Breast epithelium (tissue), 3 donors: ENCODE results near the gene MSLN.

Source experiments
- CTCF ChIP-seq, 3 donors: fragments of 450-650 bp; IDR thresholded peaks; one replicate each; pipeline ENCODE4 v1.5.1; 2016 to 2017; ENCODE audit warnings: antibody characterized with exemption in 3 of 3, mild to moderate bottlenecking in 3 of 3, moderate library complexity in 3 of 3
- POLR2AphosphoS5 ChIP-seq, 3 donors: sonication (generic); formaldehyde crosslinking; IDR thresholded peaks; one replicate each; pipeline ENCODE4 v1.6.1; 2017; ENCODE audit warnings: antibody characterized with exemption in 3 of 3

GRCh38 chr16:794853-795466, 34.4 kb downstream of the MSLN start:
- TF ChIP-seq CTCF (IDR thresholded peaks at IDR 0.05) (no peak), POLR2AphosphoS5 (IDR thresholded peaks at IDR 0.05) (no peak)
